Adrenal gland (tissue), 5 donors: ENCODE results near the gene B4GALNT3.

Source experiments
- POLR2A ChIP-seq, 2 donors: fragments of 450-650 bp; IDR thresholded peaks; one replicate each; pipeline ENCODE4 v1.6.1; 2017; ENCODE audit warnings: antibody characterized with exemption in 2 of 2, mild to moderate bottlenecking in 2 of 2, moderate library complexity in 1 of 2
- TF ChIP-seq, protein P1 (sequence below), 6 experiments: fragments of 450-650 bp in 4 of 6; fragments of 200-600 bp in 2 of 6; sonication (generic) in 1 of 6; IDR thresholded peaks; 1 replicate in 5 of 6; 2 replicates in 1 of 6; pipeline versions ENCODE4 v1.5.1 to v1.8.0; 2016 to 2021; ENCODE audit warnings: antibody characterized with exemption in 6 of 6, mild to moderate bottlenecking in 2 of 6, moderate library complexity in 1 of 6
- donor health status: DM: no; HTN: no; CAD: no.

DNA sequence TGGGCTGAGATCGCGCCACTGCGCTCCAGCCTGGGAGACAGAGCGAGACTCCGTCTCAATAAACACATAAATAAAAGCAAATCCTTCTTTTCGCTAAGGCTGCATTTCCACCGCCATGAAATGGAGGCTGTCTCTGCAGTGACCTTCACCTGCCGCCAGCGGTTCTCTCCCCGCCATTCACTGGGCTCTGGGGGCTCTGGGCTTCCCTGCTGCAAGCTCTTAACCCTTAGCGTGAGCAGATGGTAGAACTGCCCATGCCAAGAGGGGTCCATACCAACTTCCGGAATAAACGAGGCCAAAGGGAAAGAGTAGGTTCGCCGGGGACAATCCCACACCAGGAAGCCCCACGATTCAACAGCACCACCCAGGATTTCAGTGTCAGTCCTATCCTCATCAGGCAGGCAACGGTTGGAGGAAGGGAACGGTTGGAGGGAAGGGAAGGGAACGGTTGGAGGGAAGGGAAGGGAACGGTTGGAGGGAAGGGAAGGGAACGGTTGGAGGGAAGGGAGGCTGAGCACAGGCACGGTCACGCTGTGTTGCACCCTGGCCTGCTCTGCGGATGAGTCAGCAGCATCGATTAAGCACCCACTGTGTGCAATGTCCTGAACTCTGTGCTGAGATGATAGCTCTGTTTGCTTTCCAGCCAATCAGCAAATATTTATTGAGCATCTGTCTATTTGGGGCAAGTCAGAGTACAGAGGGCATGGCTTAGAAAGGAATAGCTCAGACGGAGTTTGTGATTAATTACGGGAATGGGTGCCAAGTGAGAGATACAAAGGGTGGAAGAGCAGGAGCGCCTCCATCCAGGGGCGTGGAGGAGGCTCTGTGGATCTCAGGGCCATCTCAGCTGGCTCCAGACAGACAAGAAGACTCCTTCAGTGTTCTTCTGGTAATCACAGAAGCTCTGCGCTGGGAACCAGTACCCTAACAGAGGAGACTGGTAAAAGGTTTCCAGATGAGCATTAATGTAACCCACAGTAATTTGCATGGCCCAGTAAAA is 125.6 kb downstream of the B4GALNT3 start:
- TF ChIP-seq, protein P1, sequence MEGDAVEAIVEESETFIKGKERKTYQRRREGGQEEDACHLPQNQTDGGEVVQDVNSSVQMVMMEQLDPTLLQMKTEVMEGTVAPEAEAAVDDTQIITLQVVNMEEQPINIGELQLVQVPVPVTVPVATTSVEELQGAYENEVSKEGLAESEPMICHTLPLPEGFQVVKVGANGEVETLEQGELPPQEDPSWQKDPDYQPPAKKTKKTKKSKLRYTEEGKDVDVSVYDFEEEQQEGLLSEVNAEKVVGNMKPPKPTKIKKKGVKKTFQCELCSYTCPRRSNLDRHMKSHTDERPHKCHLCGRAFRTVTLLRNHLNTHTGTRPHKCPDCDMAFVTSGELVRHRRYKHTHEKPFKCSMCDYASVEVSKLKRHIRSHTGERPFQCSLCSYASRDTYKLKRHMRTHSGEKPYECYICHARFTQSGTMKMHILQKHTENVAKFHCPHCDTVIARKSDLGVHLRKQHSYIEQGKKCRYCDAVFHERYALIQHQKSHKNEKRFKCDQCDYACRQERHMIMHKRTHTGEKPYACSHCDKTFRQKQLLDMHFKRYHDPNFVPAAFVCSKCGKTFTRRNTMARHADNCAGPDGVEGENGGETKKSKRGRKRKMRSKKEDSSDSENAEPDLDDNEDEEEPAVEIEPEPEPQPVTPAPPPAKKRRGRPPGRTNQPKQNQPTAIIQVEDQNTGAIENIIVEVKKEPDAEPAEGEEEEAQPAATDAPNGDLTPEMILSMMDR (IDR thresholded peaks at IDR 0.05) = no peak
- no peak for TF ChIP-seq POLR2A (IDR thresholded peaks at IDR 0.05)
